Neutrophil (primary cell): ENCODE measurements around the gene FRK.

Experiments
- H3K27ac ChIP-seq: fragments of 200-600 bp; sonication (generic); 2 replicates; pipeline ENCODE4 v1.5.1; 2016; ENCODE audit warnings: mild to moderate bottlenecking, moderate library complexity
- H3K27me3 ChIP-seq: fragments of 200-600 bp; sonication (generic); 2 replicates; pipeline ENCODE4 v1.6.0; 2016; ENCODE audit warnings: mild to moderate bottlenecking
- H3K36me3 ChIP-seq: fragments of 200-600 bp; sonication (generic); 2 replicates; pipeline ENCODE4 v1.5.1; 2017
- H3K4me1 ChIP-seq, 2 experiments: fragments of 200-600 bp in 1 of 2; sonication (generic) in 1 of 2; 1 replicate in 1 of 2; 2 replicates in 1 of 2; pipeline versions ENCODE4 v1.5.1 to v1.6.1; 2013 to 2016; ENCODE audit warnings: low read depth in 1 of 2, low read length in 1 of 2, mild to moderate bottlenecking in 1 of 2, moderate library complexity in 1 of 2; ENCODE audit not compliant: control insufficient read depth in 1 of 2, insufficient read depth in 1 of 2
- H3K4me3 ChIP-seq, 2 experiments: fragments of 200-600 bp in 1 of 2; sonication (generic) in 1 of 2; 1 replicate in 1 of 2; 2 replicates in 1 of 2; pipeline ENCODE4 v1.5.1; 2013 to 2016; ENCODE audit warnings: low read depth in 1 of 2, low read length in 1 of 2, mild to moderate bottlenecking in 1 of 2, moderate library complexity in 1 of 2
- H3K9me3 ChIP-seq: fragments of 200-600 bp; sonication (generic); 2 replicates; pipeline ENCODE4 v1.5.1; 2016
- CTCF ChIP-seq: fragments of 200-600 bp; sonication (generic); IDR thresholded peaks from 2 replicates; pipeline ENCODE4 v1.5.1; 2016; ENCODE audit warnings: antibody characterized with exemption

FRK gene

GRCh38 chr6:116073765-116074440, 13.2 kb upstream of the FRK start:
- no peak overlapping the region for H3K4me3 ChIP-seq
- no peak overlapping the region for H3K27ac ChIP-seq
- TF ChIP-seq CTCF: no peak
- H3K27me3 ChIP-seq: peaks cover 10% of the 10 kb centered on the region
- no peaks in the 10 kb centered on the region for H3K36me3 ChIP-seq
- H3K9me3 ChIP-seq: no peaks in the 10 kb centered on the region
- H3K4me1 ChIP-seq: no peaks in the 10 kb centered on the region

- no peak for TF ChIP-seq CTCF
- Histone ChIP-seq H3K4me3 (no peak overlapping the region), H3K27me3 (peaks cover 10% of the 10 kb centered on the region), H3K36me3 (no peaks in the 10 kb centered on the region), H3K9me3 (no peaks in the 10 kb centered on the region), H3K4me1 (no peaks in the 10 kb centered on the region), H3K27ac (no peak overlapping the region)
Measured at GRCh38 chr6:116072368-116072767, 11.7 kb upstream of the FRK start.

- no peak for TF ChIP-seq CTCF
- Histone ChIP-seq H3K4me1 (no peaks in the 10 kb centered on the region), H3K9me3 (no peaks in the 10 kb centered on the region), H3K27ac (no peak overlapping the region), H3K27me3 (peaks cover 5% of the 10 kb centered on the region), H3K36me3 (no peaks in the 10 kb centered on the region), H3K4me3 (no peak overlapping the region)
Measured at GRCh38 chr6:116070616-116071389, 10.1 kb upstream of the FRK start.

- Histone ChIP-seq H3K4me1 (no peaks in the 10 kb centered on the region), H3K36me3 (no peaks in the 10 kb centered on the region), H3K4me3 (no peak overlapping the region), H3K27ac (no peak overlapping the region), H3K27me3 (peaks cover 5% of the 10 kb centered on the region), H3K9me3 (no peaks in the 10 kb centered on the region)
- TF ChIP-seq CTCF: no peak
Measured at GRCh38 chr6:116070101-116070500, 9.4 kb upstream of the FRK start.

- Histone ChIP-seq H3K36me3 (no peaks in the 10 kb centered on the region), H3K4me3 (no peak overlapping the region), H3K9me3 (no peaks in the 10 kb centered on the region), H3K4me1 (no peaks in the 10 kb centered on the region), H3K27me3 (no peaks in the 10 kb centered on the region), H3K27ac (no peak overlapping the region)
- no peak for TF ChIP-seq CTCF
Measured at GRCh38 chr6:116066789-116067188, 6.1 kb upstream of the FRK start.
